Activated CD8-positive, alpha-beta memory T cell treated with anti-CD3 and anti-CD28 coated beads for 1 hour (primary cell): ENCODE measurements around the gene SLC30A10.
"Not testable (repeated sequence)": the region's sequence is repeated elsewhere in the genome, so short reads cannot be mapped to it uniquely, and the experiment has no call there.

Experiments
- DNase-seq, 2 donors: peaks; one replicate each; pipeline ENCODE4 v3.0.0-alpha.2; 2020; ENCODE audit warnings: low read depth in 1 of 2; ENCODE audit errors: extremely low read depth in 1 of 2

The SLC30A10 gene

GRCh38 chr1:219927956-219928790 lies at the start of gene SLC30A10:
Gene SLC30A10 (minus strand): TSS chr1:219928557. CDS start chr1:219928440, 117 bp downstream.
- no peak for DNase-seq

GRCh38 chr1:219973213-219973612 lies 44.9 kb upstream of the SLC30A10 start:
- no peak for DNase-seq

DNA sequence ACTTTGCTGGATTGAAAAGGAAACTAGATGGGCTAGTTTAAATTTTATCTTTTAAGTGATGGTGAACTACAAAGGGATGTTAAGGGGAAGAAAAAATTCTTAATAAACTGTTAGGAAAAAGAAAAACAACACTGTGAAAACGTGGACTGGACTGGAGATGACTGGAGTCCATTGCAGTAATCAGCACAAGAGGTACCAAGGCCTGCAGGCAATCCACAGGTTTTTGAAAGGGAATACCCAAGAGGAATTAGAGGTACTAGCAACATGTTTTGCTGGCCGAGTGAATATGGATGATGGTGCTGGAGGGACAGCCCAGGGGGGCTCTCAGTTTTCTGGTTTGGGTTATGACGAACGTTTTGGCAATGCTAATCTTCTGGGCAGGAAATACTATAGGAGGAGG lies 39.0 kb upstream of the SLC30A10 start:
- no peak for DNase-seq

GRCh38 chr1:219966071-219966349 lies 37.7 kb upstream of the SLC30A10 start:
- no peak for DNase-seq

DNA sequence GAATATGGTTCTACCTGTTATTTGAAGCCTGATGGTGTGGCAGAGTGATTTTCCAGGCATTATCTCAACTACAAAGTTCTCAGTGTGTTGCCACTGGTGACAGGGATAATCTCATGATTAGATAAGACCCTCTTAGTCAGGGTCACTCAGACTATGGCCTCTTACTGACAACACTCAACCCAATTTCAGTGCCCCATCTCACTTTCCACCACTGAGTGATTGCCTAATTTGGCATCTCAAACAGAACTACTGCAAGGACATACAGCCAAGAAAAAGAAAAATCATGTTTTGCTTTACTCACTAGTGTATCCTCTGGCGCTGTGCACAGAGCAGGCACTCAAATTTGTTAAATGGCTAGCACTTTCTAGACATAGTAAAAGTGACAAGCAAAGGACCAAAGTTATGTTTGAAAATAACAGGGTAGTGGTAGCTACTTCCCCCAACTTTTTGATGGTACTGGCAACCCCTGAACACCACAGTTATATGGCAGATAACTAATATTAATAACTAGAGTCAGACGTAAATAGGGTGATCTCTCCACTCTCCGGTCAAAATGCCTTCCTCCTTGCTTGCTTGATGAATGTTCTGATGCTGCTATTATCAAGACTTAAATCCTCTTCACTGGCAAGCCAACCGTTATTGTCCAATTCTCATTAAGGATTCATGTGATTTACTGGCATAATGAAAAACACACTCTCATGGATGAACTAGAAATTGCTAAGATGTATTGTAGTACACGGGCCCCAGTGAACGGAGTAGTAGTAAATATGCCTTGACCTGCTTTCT lies 37.1 kb upstream of the SLC30A10 start:
- no peak for DNase-seq

DNA sequence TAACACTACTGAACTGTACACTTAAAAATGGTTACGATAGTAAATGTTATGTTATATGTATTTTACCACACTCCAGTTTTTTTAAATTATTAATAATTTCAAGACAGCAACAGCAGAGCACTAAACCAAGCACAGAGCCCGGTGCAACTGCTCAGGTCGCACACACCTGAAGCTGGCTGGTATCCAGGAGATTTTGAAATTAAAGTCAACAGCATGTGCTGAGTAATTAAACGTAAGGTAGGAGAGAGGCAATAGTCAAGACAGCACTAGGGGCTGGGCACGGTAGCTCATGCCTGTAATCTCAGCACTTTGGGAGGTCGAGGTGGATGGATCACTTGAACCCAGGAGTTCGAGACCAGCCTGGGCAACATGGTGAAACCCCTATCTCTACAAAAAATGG lies 35.1 kb upstream of the SLC30A10 start:
- no peak for DNase-seq

GRCh38 chr1:219961684-219962083 lies 33.3 kb upstream of the SLC30A10 start:
- no peak for DNase-seq

GRCh38 chr1:219959540-219960203 lies 31.3 kb upstream of the SLC30A10 start:
- no peak for DNase-seq

- no peak for DNase-seq
Observed at GRCh38 chr1:219958875-219959417, 30.6 kb upstream of the SLC30A10 start.

- no peak for DNase-seq
Observed at GRCh38 chr1:219954736-219955421, 26.5 kb upstream of the SLC30A10 start.

GRCh38 chr1:219954052-219954451 lies 25.7 kb upstream of the SLC30A10 start:
- no peak for DNase-seq

GRCh38 chr1:219952361-219952760 lies 24.0 kb upstream of the SLC30A10 start:
- no peak for DNase-seq

- DNase-seq: not testable (repeated sequence)
Observed at GRCh38 chr1:219949227-219949626, 20.9 kb upstream of the SLC30A10 start.

GRCh38 chr1:219948766-219949165 lies 20.4 kb upstream of the SLC30A10 start:
- not testable (repeated sequence) for DNase-seq

DNA sequence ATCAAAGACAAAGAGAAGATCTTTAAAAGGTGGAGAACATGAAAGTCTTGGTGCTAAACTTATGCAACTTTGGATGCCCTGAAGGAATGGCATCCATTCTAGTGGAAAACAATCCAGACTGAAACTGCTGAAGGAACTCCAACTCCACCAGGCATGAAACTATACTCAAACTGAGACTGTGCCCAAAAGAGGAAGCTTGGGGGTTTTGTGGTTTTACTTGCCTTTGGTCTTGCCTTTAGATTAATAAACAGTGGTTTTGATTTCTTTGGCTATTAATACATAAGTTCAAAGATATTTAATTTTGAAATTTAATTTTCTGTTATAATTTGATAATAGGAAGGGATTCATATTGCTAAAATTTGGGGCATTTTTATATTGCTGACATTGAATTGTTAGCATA lies 17.4 kb upstream of the SLC30A10 start:
- no peak for DNase-seq

GRCh38 chr1:219941179-219942118 lies 13.1 kb upstream of the SLC30A10 start:
- no peak for DNase-seq

GRCh38 chr1:219940707-219941106 lies 12.3 kb upstream of the SLC30A10 start:
- DNase-seq: no peak

GRCh38 chr1:219938706-219939105 lies 10.3 kb upstream of the SLC30A10 start:
- no peak for DNase-seq

- not testable (repeated sequence) for DNase-seq
Observed at GRCh38 chr1:219933763-219934162, 5.4 kb upstream of the SLC30A10 start.

- DNase-seq: no peak
Observed at GRCh38 chr1:219931033-219931432, 2.7 kb upstream of the SLC30A10 start.
